ENCODE results near the gene LCMT2.

DNA sequence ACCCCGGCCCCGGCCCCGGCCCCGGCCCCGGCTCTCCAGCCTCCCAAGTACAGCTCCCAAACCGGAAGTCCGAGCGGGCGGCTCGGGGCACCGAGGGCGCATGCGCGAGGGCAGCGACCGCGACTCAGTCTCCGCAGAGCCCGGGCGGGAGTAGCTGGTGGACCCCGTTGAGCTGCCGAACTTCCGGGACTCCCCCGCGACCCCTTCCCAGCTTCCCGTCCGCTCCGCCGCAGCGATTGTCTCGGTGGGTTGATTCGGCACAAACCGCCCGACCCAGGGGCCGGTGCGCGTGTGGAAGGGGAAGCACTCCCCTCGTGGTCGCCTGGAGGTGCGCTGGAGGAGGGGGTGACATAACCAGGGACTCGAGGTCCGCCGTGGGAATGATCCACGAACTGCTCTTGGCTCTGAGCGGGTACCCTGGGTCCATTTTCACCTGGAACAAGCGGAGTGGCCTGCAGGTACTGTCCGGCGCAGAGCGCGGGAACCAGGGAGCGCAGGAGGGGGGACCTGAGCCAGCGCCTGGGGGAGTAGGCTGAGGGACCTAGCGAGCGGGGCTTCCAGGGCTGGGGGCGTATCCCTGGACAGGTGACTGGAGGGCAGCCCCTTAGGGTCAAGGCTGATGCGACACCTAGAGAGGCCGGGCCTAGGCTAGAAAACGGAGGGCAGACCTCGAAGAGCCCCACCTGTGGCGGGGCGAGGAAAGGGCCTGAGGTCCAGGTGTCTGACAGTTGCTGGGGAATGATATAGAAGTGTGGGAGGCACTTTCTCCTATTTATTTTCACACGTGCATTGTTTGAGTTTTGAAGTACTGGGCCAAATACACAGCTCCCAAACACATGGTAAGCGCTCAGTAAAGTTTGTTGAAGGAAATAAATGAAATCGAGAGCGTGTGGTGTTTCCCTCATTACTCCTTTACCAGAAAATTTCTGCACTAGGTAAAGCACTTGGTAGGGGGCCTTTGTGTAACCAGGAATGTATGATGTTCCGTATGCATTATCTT, 40.9 kb upstream of the LCMT2 start, which contains the start of the genes TUBGCP4 and ZSCAN29:
- TF ChIP-seq, protein P1, sequence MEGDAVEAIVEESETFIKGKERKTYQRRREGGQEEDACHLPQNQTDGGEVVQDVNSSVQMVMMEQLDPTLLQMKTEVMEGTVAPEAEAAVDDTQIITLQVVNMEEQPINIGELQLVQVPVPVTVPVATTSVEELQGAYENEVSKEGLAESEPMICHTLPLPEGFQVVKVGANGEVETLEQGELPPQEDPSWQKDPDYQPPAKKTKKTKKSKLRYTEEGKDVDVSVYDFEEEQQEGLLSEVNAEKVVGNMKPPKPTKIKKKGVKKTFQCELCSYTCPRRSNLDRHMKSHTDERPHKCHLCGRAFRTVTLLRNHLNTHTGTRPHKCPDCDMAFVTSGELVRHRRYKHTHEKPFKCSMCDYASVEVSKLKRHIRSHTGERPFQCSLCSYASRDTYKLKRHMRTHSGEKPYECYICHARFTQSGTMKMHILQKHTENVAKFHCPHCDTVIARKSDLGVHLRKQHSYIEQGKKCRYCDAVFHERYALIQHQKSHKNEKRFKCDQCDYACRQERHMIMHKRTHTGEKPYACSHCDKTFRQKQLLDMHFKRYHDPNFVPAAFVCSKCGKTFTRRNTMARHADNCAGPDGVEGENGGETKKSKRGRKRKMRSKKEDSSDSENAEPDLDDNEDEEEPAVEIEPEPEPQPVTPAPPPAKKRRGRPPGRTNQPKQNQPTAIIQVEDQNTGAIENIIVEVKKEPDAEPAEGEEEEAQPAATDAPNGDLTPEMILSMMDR (IDR thresholded peaks at IDR 0.05), result peak in 1 of 3 donors; percentile 19
- no peak for TF ChIP-seq POLR2A (IDR thresholded peaks at IDR 0.05)

All from lower leg skin (tissue), 3 donors.